Urinary bladder (tissue), 4 donors: Measurements from ENCODE around the gene SMPD2. TPM values are rescaled to one million over a fixed set of nuclear protein-coding genes. Genes with fewer than 3 reads are reported as not detected.

ENCODE experiments used
- DNase-seq: peaks from one replicate; pipeline ENCODE4 v3.0.0-alpha.2; 2015; ENCODE audit errors: extremely low spot score
- H3K27ac ChIP-seq: one replicate; pipeline ENCODE4 v1.5.1; 2013; ENCODE audit warnings: low read depth, mild to moderate bottlenecking, moderate library complexity
- H3K36me3 ChIP-seq: one replicate; pipeline ENCODE4 v1.6.1; 2013; ENCODE audit warnings: mild to moderate bottlenecking, moderate library complexity; ENCODE audit not compliant: insufficient read depth
- H3K4me1 ChIP-seq: one replicate; pipeline ENCODE4 v1.6.1; 2013; ENCODE audit warnings: mild to moderate bottlenecking, moderate library complexity; ENCODE audit not compliant: insufficient read depth
- H3K4me3 ChIP-seq: one replicate; pipeline ENCODE4 v1.5.1; 2013; ENCODE audit warnings: low read depth, low read length
- WGBS: extraction: QIAGEN DNeasy Blood & Tissue Kit; methylation state at CpG from one replicate; pipeline ENCODE4 v1.1.7; 2013; 5-methylcytosine and 5-hydroxymethylcytosine counted together
- polyA plus RNA-seq: library from polyadenylated mRNA; stranded (reverse); fragments of 200-250 nt; gene quantifications from one replicate; pipeline ENCODE4 v1.2.3, GENCODE V29; 2013
- total RNA-seq: library from RNA; depleted of rRNA; stranded (reverse); fragments of >200 nt; gene quantifications from one replicate; pipeline ENCODE4 v1.2.3, GENCODE V29; 2014
- donor health status: healthy with polysubstance abuse.
- donor health status: healthy.

Gene SMPD2, protein sequence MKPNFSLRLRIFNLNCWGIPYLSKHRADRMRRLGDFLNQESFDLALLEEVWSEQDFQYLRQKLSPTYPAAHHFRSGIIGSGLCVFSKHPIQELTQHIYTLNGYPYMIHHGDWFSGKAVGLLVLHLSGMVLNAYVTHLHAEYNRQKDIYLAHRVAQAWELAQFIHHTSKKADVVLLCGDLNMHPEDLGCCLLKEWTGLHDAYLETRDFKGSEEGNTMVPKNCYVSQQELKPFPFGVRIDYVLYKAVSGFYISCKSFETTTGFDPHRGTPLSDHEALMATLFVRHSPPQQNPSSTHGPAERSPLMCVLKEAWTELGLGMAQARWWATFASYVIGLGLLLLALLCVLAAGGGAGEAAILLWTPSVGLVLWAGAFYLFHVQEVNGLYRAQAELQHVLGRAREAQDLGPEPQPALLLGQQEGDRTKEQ
- total RNA-seq (9.1 TPM), polyA plus RNA-seq (9.5 TPM)

DNA sequence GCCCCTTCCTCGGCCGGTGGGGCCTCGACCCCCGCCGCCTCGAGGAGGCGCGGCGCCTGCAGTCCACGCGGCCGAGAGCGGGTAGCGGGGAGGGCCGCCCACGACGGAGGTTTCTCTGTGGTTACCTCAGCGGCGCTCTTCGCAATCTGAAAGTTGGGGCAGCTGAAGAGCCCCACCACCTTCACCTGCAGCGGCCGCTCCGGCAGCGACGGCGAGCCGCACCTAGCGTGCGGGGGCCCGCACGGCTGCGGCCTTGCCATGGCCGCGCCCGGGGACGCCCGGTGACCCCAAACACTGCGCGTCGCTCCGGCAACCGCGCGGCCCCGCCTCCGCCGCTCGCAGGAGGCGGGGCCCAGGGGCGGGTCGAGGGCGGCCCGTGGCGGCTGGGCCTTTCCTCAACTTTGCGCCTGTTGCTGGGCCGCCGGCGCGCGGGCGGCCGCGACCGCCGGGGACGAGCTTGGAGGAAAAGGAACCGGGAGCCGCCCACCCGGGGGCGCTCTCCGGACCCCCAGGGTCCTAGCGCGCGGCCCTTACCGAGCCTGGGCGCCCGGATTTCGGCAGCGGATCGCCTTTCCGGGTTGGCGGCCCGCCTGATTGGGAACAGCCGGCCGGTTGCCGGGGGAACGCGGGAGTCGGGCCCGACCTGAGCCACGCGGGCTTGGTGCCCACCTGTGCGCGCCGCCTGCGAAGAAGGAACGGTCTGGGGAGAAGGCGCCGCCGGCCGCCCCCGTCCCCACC, at the start of gene SMPD2, which contains the start of gene PPIL6:
Gene SMPD2, plus strand, starts transcription at position 394 of the 738 bp plus-strand sequence. CDS start 398 bp downstream, outside the sequence.
Gene PPIL6, minus strand, starts transcription at position 298 of the 738 bp plus-strand sequence. Its CDS starts 38 bp downstream, at position 260.
- peak; percentile 60 for DNase-seq
- Histone ChIP-seq H3K4me1 (no peaks in the 10 kb centered on the region), H3K4me3 (peak within 1 kb of the TSS; percentile 74), H3K27ac (peak within 1 kb of the TSS; percentile 88), H3K36me3 (peaks cover 4% of the 10 kb centered on the region)
- WGBS: under 1% methylated on average over 102 of the region's 102 CpGs

DNA sequence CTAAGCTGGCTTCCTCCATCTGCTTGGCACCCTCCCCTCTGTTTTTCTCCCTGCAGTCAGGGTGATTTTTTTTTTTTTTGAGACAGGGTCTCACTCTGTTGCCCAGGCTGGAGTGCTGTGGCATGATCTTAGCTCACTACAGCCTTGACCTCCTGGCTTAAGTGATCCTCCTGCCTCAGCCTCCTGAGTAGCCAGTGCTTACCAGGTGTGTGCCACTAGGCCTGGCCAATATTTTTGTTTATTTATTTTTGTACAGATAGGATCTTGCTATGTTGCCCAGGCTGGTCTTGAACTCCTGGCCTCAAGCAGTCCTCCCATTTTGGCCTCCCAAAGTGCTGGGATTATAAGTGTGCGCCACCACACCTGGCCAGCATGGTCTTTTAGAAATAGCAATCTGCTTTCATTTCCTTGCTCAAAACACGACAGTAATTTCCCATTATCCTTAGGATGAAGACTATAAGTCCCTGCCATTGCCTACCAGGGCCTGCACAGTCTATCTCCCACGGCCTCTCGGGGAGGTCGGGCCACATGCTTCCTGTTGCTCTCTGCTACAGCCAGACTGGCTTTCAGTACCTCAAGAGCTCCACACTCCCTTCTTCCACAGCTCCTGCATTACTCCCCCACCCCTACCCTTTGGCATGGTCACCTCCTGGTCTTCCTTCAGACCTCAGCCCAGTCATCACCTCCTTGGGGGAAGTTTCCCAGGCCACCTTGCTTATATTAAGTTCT, 47.2 kb upstream of the SMPD2 start:
- Histone ChIP-seq H3K4me1 (no peaks in the 10 kb centered on the region), H3K27ac (no peak overlapping the region), H3K36me3 (no peaks in the 10 kb centered on the region), H3K4me3 (no peak overlapping the region)
- no peak for DNase-seq
- 88% methylated on average over 5 of the region's 5 CpGs for WGBS

DNA sequence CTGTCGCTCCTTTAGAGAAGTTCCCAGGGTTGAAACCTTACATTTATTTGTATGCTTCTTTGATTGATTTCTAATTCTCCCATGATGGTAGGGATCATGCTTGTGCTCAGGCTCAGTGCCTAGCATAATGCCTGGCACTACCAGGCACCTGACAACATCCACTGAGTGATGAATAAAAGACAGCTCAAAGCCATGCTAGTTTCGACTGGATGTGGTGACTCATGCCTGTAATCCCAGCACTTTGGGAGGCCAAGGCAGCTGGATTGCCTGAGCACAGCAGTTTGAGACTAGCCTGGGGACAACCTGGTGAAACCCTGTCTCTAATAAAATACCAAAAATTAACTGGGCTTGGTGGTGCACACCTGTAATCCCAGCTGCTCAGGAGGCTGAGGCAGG, 46.6 kb upstream of the SMPD2 start:
- H3K36me3 ChIP-seq: no peaks in the 10 kb centered on the region
- WGBS: 76% methylated on average over 2 of the region's 2 CpGs
- no peak overlapping the region for H3K27ac ChIP-seq
- DNase-seq: no peak
- H3K4me1 ChIP-seq: no peaks in the 10 kb centered on the region
- no peak overlapping the region for H3K4me3 ChIP-seq

DNA sequence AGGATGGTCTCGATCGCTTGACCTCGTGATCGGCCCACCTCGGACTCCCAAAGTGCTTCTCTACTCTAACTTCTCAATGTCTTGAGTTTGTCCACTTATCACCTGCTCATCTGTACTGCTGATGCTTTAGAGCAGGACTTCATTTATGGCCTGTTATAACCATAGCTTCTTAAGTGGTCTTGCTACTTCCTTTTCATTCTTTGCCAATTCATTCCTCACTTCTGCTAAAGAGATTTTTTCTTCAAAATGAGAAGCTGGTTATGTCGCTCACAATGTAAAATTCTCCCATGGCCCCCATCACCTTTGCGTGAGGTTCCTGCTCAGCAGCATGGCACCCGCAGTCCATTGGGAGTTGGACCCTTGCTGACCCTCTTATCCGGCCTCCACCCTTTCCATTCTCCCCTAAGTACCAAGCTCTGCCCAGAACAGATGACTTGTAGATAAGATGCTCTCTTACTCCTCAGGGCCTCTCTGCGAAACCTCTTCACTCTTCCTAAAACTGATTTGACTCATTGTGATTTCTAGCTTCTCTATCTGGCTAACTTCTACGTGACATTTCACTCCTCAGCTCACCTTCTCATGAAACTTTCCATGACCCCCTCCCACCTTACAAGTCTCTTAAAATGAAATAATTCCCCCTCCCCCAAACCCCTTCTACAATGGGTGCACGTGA, 44.3 kb upstream of the SMPD2 start:
- H3K4me1 ChIP-seq: no peaks in the 10 kb centered on the region
- no peak for DNase-seq
- no peak overlapping the region for H3K27ac ChIP-seq
- H3K4me3 ChIP-seq: no peak overlapping the region
- H3K36me3 ChIP-seq: peaks cover 2% of the 10 kb centered on the region
- 94% methylated on average over 12 of the region's 12 CpGs for WGBS

DNA sequence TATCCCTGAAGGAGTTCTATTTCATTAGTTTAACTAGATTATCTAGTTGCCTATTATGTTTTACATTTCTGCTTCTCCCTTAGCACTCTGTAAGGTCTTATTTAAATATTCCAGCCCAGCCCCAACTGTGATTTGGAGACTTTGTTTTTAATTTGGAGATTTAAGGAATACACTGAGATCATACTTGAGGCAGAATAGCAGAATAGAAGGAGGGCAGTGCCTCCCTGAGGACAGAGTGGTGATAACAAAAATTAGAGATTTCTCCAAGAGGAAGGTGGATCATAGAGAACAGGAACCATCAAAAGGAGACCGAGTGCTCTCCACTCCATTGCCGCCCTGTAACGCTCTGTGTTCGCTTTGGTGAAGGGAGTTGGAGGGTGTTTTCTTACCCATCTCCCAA, 43.5 kb upstream of the SMPD2 start:
- H3K36me3 ChIP-seq: peaks cover 2% of the 10 kb centered on the region
- H3K4me3 ChIP-seq: no peak overlapping the region
- H3K27ac ChIP-seq: no peak overlapping the region
- whole genome bisulfite sequencing: 75% methylated on average over 4 of the region's 4 CpGs
- no peak for DNase-seq
- no peaks in the 10 kb centered on the region for H3K4me1 ChIP-seq

DNA sequence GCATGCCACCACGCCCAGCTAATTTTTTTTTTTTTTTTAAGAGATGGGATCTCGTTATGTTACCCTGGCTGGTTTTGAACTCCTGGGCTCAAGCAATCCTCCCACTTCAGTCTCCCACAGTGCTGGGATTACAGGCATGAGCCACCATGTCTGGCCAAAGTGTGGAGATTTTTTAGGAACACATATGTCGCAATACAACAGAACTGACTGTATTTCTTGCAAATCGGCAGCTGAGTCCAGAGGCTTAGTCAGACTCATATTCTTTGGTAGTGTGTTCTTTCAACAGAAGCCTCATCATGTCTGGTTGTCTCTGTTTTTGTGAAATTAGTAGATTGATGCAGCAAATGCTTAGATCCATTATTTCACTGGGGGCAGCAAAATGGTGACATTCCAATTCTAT, 34.3 kb upstream of the SMPD2 start:
- WGBS: 86% methylated on average over 4 of the region's 4 CpGs
- Histone ChIP-seq H3K27ac (no peak overlapping the region), H3K36me3 (no peaks in the 10 kb centered on the region), H3K4me3 (no peak overlapping the region), H3K4me1 (no peaks in the 10 kb centered on the region)
- DNase-seq: no peak

DNA sequence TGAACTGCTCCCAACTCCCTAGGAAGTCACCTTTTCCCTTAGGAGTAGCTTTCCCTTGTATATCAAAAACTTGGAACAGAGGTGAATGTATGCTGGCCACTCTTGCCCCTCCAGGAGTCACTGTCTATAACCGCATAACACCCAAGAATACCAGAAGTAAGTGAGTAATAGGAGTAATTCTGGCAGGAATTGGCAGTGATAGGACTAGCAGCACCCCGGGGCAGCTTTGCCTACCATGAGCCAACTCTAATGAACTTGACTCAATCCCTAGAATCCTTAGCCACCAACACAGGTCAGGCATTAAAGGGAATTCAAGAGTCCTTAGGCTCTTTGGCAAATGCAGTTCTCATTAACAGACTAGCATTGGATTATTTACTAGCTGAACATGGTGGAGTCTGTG, 29.5 kb upstream of the SMPD2 start:
- Histone ChIP-seq H3K4me3 (no peak overlapping the region), H3K27ac (no peak overlapping the region), H3K4me1 (no peaks in the 10 kb centered on the region), H3K36me3 (no peaks in the 10 kb centered on the region)
- 97% methylated on average over 2 of the region's 2 CpGs for WGBS
- no peak for DNase-seq

DNA sequence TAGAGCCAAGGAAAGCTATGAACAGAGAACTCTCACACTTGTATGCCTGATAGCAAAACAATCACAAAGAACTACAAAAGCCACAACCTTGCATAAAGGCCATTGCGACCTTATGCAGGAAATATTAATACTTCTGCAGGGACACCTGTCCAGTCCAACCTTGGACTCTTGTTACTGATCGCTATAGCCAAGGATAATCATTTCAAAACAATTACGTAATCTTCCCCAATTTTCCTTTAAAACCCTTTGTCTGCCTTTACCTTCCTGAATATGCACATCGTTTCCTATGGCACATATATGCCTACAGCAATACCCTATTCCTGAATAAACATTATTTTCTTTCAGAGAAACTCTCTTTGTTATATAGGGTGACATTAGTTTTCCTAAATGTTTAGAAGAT, 22.9 kb upstream of the SMPD2 start:
- Histone ChIP-seq H3K4me3 (no peak overlapping the region), H3K4me1 (no peaks in the 10 kb centered on the region), H3K27ac (no peak overlapping the region), H3K36me3 (no peaks in the 10 kb centered on the region)
- 92% methylated on average over 4 of the region's 4 CpGs for WGBS
- no peak for DNase-seq

DNA sequence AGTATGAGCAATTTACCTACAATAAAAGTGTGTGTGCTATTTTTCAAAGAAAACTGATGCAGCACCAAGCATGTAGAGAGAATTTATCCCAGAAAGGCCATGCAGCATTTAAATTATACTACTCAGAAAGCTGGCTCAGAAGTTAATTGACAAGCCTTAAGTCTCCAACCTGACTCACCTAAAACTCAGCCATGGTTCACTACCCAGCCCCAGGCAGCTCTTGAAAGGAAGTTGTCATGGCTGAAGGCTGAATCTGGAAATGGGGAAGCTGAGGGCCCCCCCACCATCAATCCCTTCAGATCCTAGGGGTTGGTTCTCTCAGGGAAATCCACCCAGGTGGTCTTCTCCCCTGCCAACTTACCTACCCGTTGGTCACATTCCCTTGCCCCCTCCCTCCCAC, 19.8 kb upstream of the SMPD2 start:
- H3K4me3 ChIP-seq: no peak overlapping the region
- 43% methylated on average over 1 of the region's 1 CpG for WGBS
- no peak overlapping the region for H3K27ac ChIP-seq
- DNase-seq: no peak
- H3K36me3 ChIP-seq: no peaks in the 10 kb centered on the region
- H3K4me1 ChIP-seq: no peaks in the 10 kb centered on the region

DNA sequence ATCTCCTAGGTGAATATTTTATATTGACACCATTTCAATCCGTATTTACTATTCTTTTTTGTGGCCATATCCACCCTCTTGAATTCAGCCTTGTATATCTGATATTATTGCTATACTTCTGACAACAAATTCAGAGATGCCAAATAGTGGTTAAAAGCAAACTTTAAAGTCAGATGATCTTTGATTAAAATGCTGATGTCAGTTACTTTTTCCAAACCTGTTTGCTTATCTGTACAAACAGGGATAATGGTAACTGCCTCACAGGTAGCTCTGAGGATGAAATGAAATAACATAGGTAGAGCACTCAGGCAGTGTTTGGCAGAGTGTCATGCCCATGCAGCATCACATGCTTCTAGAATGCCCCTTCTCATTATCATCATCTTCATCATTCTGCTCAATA, 19.3 kb upstream of the SMPD2 start:
- Histone ChIP-seq H3K4me1 (no peaks in the 10 kb centered on the region), H3K4me3 (no peak overlapping the region), H3K27ac (no peak overlapping the region), H3K36me3 (no peaks in the 10 kb centered on the region)
- WGBS: 87% methylated on average over 1 of the region's 1 CpG
- no peak for DNase-seq

DNA sequence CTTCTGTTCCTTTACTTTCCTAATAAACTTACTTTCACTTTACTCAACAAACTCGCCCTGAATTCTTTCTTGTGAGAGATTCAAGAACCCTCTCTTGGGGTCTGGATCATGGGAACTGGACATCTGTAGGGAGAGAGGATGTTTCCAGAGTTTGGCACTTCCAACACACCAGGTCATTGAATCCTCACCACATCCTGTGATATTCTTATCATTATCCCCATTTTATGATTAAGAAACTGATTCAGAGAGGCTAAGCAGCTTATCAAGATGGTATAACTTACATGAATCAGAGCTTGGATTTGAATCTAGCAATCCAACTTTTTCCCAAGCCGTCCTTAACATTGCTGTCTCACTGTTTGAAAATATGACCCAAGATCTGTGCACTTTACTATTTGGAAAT, 15.6 kb upstream of the SMPD2 start:
- WGBS: 84% methylated on average over 2 of the region's 2 CpGs
- no peaks in the 10 kb centered on the region for H3K4me1 ChIP-seq
- no peaks in the 10 kb centered on the region for H3K36me3 ChIP-seq
- H3K4me3 ChIP-seq: no peak overlapping the region
- no peak overlapping the region for H3K27ac ChIP-seq
- DNase-seq: no peak

DNA sequence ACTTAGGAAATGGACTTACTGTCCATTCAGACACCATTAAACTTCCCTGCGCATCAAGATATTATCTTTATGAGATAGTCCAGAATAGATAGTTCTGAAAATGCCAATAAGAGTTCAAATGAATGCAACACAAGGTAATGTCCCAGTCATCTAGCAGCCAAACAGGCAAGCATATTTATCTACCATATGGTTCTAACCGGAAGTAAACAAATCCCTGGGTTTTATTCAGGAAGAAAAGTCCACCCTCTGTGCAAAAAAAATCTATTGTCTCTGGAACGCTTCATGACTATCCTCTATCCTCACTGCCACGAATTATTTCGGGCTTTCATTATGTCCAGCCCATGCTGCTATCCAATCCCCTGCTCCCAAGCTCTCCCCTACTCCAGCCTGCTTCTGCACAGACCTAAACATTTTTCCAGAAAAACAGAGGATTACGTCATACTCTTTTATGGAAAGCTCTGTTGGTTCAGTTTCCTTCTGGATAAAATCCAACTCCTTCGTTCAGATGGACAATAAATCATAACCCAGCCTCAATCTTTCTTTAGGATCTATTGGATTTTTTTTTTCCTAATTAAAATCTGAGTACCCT, 11.5 kb upstream of the SMPD2 start:
- Histone ChIP-seq H3K36me3 (no peaks in the 10 kb centered on the region), H3K27ac (no peak overlapping the region), H3K4me1 (no peaks in the 10 kb centered on the region), H3K4me3 (no peak overlapping the region)
- DNase-seq: peak; percentile 35
- WGBS: 22% methylated on average over 7 of the region's 7 CpGs

DNA sequence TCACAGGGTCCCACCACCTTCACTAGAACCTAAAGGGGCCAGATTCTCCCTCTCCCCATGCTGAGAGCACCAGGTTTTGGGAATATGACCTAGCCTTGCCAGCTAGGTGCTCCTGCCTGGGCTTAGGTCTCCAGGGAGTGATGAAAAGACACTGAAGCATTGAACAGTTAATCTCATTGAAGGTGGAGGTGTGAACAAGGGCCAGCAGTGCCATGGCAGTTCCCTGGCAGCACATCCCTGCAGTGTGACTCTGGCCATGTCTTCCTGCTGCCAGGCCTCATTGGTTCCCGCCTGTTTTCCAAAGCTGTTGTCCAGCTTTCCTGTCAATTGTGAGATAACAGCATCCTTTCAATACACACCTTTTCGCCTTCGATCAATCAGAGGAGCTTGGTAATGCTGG, 11.0 kb upstream of the SMPD2 start:
- Histone ChIP-seq H3K4me3 (no peak overlapping the region), H3K36me3 (no peaks in the 10 kb centered on the region), H3K4me1 (no peaks in the 10 kb centered on the region), H3K27ac (no peak overlapping the region)
- WGBS: 97% methylated on average over 3 of the region's 3 CpGs
- no peak for DNase-seq
